Endothelial cell (in vitro differentiated cells): ENCODE results near the gene CUBN. TPM values are rescaled to one million over a fixed set of nuclear protein-coding genes. Genes with fewer than 3 reads are reported as not detected.

Source experiments
- DNase-seq: peaks from one replicate; pipeline ENCODE4 v3.0.0; 2021; ENCODE audit warnings: low spot score
- H3K27ac Mint-ChIP-seq: one replicate; pipeline ENCODE4 v1.8.0; 2021; ENCODE audit warnings: mixed read lengths, inconsistent platforms; ENCODE audit not compliant: unreplicated experiment
- H3K27me3 Mint-ChIP-seq: one replicate; pipeline ENCODE4 v1.8.0; 2021; ENCODE audit warnings: mild to moderate bottlenecking, moderate library complexity, mixed read lengths, inconsistent platforms; ENCODE audit not compliant: unreplicated experiment
- H3K36me3 Mint-ChIP-seq: one replicate; pipeline ENCODE4 v1.8.0; 2021; ENCODE audit warnings: mild to moderate bottlenecking, low read depth, mixed read lengths, inconsistent platforms; ENCODE audit not compliant: unreplicated experiment
- H3K4me1 Mint-ChIP-seq: one replicate; pipeline ENCODE4 v1.8.0; 2021; ENCODE audit warnings: mild to moderate bottlenecking, mixed read lengths, inconsistent platforms; ENCODE audit not compliant: unreplicated experiment
- H3K4me3 Mint-ChIP-seq: one replicate; pipeline ENCODE4 v1.8.0; 2021; ENCODE audit warnings: mild to moderate bottlenecking, mixed read lengths, inconsistent platforms; ENCODE audit not compliant: unreplicated experiment
- H3K9me3 Mint-ChIP-seq: one replicate; pipeline ENCODE4 v1.8.0; 2021; ENCODE audit warnings: mixed read lengths, inconsistent platforms; ENCODE audit not compliant: unreplicated experiment
- total RNA-seq: library from RNA; stranded (reverse); fragmentation: NEBNext Ultra II Directional; extraction: Animal tissue kit (Norgen Biotek cat#: 25700); gene quantifications from one replicate; pipeline ENCODE4 v1.2.1, GENCODE V29; 2021; ENCODE audit not compliant: unreplicated experiment
- TF ChIP-seq, protein P1 (sequence below): fragments of 200-600 bp; sonication (generic); IDR thresholded peaks from one replicate; pipeline ENCODE4 v1.5.0; 2021; ENCODE audit warnings: antibody characterized with exemption; ENCODE audit not compliant: unreplicated experiment

The CUBN gene
- total RNA-seq, 1 donor from 2014 or later = 8.8 TPM

DNA sequence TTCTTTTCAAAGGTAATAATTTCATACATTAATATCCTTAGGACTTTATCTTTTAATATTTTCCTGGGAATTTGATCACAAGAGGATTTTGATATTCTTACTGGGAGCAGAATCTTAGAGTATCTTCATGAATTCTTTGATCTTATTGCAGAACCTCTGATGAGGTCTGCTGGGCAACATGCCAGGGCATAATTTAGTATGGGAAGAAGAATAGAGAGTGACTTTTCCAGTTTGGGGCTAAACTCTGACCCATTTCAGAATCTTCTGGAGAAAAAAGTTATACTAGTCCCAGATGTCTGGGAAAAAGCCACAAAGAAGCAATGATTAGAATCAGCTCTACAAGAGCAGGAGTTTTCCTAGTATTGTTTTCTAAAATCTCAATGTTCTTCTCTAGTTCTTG is 284.4 kb downstream of the CUBN start:
- Mint-ChIP-seq H3K27me3 (no peaks in the 10 kb centered on the region), H3K27ac (no peak overlapping the region), H3K36me3 (no peaks in the 10 kb centered on the region), H3K4me3 (no peak overlapping the region), H3K4me1 (peaks cover 13% of the 10 kb centered on the region), H3K9me3 (no peaks in the 10 kb centered on the region)
- no peak for DNase-seq
- TF ChIP-seq, protein P1, sequence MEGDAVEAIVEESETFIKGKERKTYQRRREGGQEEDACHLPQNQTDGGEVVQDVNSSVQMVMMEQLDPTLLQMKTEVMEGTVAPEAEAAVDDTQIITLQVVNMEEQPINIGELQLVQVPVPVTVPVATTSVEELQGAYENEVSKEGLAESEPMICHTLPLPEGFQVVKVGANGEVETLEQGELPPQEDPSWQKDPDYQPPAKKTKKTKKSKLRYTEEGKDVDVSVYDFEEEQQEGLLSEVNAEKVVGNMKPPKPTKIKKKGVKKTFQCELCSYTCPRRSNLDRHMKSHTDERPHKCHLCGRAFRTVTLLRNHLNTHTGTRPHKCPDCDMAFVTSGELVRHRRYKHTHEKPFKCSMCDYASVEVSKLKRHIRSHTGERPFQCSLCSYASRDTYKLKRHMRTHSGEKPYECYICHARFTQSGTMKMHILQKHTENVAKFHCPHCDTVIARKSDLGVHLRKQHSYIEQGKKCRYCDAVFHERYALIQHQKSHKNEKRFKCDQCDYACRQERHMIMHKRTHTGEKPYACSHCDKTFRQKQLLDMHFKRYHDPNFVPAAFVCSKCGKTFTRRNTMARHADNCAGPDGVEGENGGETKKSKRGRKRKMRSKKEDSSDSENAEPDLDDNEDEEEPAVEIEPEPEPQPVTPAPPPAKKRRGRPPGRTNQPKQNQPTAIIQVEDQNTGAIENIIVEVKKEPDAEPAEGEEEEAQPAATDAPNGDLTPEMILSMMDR = no peak

DNA sequence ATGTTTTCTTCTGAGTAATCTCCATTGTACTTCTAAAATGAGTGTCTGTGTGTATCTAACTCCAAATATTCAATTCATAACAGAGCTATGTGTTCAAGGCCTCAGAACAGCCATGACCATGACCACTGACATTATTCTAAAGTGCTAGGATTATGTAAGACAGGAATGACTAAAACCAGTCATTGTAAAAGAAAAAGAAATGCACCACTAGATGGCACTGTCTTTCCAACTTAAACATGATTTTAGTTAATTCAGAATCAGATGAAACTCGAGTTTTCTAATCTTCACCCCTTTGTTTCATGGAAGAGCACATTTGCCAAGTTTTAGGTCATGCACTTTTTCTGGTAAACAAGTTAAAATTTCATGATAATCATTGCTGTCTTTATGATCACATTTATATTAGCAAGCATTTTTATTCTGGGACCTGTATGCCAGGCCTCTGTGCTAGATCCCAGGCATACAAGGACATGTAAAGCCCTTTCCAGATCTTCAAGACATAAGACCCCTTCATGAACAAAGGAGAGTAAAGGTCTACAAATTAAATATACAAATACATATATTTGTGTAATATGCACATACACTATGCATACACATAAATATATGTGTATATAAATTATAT is 286.2 kb downstream of the CUBN start:
- Mint-ChIP-seq H3K4me3 (no peak overlapping the region), H3K9me3 (no peaks in the 10 kb centered on the region), H3K27ac (no peak overlapping the region), H3K4me1 (peaks cover 13% of the 10 kb centered on the region), H3K36me3 (no peaks in the 10 kb centered on the region), H3K27me3 (no peaks in the 10 kb centered on the region)
- TF ChIP-seq, protein P1 = peak; percentile 86
- DNase-seq = no peak

DNA sequence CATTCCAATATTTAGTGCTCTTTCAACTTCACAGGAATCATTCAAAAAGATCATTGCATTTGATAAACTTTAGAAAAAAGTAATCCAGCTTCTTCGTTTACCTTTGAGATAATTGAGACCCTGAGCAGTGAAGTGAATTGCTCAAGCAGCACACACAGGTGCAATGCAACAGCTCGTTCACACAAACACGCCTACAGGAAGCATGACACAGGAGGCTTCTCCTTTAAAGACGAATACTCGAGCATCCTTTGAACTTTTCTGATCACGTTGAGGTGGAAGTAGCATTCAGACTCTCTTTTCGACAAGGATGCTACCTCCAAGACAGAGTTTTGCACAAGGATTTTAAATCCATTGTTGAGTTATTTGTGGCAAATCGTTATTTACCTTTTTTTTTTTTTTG is 294.4 kb downstream of the CUBN start:
- peaks cover 5% of the 10 kb centered on the region for H3K27me3 Mint-ChIP-seq
- no peaks in the 10 kb centered on the region for H3K9me3 Mint-ChIP-seq
- H3K4me1 Mint-ChIP-seq = peaks cover 18% of the 10 kb centered on the region
- peaks cover 4% of the 10 kb centered on the region for H3K36me3 Mint-ChIP-seq
- DNase-seq = no peak
- TF ChIP-seq, protein P1 = no peak
- no peak overlapping the region for H3K27ac Mint-ChIP-seq
- H3K4me3 Mint-ChIP-seq = no peak overlapping the region

DNA sequence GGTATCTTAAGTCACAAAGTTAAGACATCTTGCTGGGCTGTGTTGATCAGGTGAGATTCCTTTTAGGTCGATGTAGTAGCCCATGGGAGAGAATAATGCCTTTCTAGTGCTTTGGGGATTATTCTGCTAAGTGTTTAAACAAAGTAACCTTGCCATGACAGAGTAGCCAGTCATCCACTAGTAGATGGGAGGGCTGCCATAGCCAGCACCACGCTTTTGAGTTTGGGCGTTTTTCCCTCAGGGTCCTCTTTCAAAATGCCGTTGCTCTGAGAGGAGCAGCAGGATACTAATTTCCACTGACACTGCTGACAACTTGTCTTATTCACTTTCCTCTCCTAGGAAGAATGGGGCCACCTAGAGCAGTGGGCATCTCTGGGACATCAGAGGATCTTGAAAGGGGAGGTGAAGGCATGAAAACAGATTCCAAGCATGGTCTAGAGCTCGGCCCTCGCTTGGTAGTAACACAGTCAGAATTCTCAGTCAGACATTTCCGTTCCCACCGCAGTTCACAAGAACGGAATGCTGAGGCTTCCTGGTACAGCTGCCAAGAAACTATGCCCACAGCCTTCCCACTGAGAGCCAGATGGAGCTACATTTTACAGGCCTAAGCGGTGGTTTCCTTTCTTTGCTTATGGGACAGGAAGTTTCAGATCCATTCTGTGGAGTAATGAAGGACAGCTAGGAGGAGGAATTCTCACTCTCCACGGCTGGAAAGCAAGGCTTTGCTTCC is 297.1 kb downstream of the CUBN start:
- TF ChIP-seq, protein P1 = no peak
- H3K4me1 Mint-ChIP-seq = peaks cover 32% of the 10 kb centered on the region
- H3K36me3 Mint-ChIP-seq = peaks cover 4% of the 10 kb centered on the region
- peak overlapping the region; percentile 16 for H3K27ac Mint-ChIP-seq
- no peak for DNase-seq
- H3K9me3 Mint-ChIP-seq = no peaks in the 10 kb centered on the region
- H3K27me3 Mint-ChIP-seq = peaks cover 7% of the 10 kb centered on the region
- no peak overlapping the region for H3K4me3 Mint-ChIP-seq

DNA sequence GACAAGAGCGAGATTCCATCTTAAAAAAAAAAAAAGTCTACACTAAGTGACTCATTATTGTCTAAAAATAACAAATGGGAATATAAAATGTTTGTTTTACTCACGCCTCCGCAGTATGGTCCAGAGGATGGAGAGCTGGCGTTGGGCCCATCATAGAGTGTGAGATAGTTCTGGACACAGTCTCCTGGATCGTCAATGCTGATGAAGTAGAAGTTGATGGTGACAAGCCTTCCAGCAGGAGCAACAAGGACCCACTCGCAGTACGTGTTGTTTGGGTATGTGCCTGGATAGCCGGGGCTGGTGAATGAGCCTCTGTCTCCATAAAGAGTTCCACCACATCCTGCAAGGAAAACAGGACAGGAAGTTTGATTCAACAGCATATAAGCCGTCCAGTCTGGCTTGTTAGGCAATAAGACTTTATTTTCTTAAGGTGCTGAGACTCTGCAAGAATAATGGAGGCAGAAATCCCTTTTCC is 300.9 kb downstream of the CUBN start:
- H3K36me3 Mint-ChIP-seq = peaks cover 3% of the 10 kb centered on the region
- peaks cover 28% of the 10 kb centered on the region for H3K4me1 Mint-ChIP-seq
- H3K27ac Mint-ChIP-seq = peak overlapping the region; percentile 37
- peaks cover 5% of the 10 kb centered on the region for H3K27me3 Mint-ChIP-seq
- TF ChIP-seq, protein P1 = no peak
- no peak overlapping the region for H3K4me3 Mint-ChIP-seq
- no peaks in the 10 kb centered on the region for H3K9me3 Mint-ChIP-seq
- DNase-seq = no peak
